Erythroblast (primary cell): Measurements from ENCODE around the gene FAM163B.

Source experiments
- GATA1 ChIP-seq: IDR thresholded peaks from 2 replicates; pipeline ENCODE4 v1.6.1; 2011; ENCODE audit warnings: low read depth, mild to moderate bottlenecking, control low read depth, low read length, moderate library complexity
- POLR2A ChIP-seq: IDR thresholded peaks from 2 replicates; pipeline ENCODE4 v1.6.1; 2011; ENCODE audit warnings: mild to moderate bottlenecking, low read length

- TF ChIP-seq POLR2A (no peak), GATA1 (no peak)
These were observed 38.5 kb downstream of the FAM163B start for GRCh38 chr9:133570691-133571080.
